ENCODE data around the gene RNF144A.
A peak's percentile ranks its signal among the peaks of the same experiment; 100 is the strongest.

The RNF144A gene

DNA sequence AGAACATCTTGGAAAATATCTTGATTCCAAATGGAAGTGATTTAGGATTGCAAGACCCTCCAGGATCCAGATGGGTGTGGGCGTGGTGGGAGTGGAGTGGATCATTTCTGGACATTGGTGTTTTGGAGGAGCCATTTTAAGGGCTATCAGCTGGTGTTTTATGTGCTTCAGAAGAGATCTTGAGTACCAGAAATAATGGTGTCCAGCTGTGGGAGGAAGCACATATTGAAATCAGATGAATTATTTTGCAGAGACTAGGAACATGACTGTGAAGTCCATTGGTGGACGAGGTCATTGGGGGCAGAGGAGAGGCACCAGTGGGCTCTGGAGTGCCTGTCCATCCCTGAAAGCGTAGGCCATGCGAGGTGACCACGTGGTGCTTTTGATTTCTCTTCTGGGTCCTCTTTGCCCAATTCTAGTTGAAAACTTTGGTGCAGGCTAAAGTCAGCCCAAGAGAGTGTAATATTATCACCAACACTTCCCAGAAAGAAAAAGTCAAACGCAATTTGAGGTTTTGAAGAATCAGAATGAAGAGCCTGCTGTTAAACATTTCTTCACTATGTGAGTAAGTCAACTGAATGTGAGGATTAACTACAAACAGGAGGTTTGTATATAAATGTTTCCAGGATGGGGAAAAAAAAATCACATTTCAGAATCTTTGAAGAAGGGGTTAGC is 31.6 kb downstream of the RNF144A start:
- DNase-seq: no peak

GRCh38 chr2:6951046-6951445 is 33.8 kb downstream of the RNF144A start:
- DNase-seq: no peak

- DNase-seq: no peak
Measured at GRCh38 chr2:6952101-6952500, 34.9 kb downstream of the RNF144A start.

- DNase-seq: no peak
Measured at GRCh38 chr2:6954586-6954985, 37.4 kb downstream of the RNF144A start.

DNA sequence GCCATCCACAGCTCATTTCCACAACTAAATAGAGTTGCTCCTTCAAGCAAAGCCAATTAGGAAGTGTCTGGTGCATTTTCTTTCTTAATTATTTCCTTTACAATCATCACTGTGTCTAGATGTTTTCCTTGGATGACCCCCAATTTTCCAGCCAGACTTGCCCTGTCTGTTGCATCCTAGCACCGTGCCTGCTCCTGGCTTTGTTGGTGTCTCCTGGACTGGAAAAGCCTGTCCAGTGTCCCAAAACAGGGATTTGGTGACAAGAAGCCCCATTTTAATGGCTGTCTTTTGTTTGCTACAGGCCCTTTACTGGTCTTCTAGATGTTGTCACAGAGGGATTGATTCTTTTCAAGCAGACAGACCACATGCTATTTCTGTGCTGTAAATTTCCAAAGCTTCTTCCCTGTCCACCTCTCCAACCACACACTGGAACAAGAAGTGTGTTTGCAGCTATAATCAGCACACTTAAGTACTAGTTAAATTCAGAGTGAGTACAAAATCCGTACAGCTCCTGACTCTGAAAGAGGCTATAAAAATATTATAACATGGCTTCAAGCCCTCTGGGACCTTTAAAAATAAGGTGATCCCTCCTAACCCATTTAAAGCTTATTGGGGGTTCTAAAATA is 38.4 kb downstream of the RNF144A start:
- no peak for DNase-seq

- DNase-seq: no peak
Measured at GRCh38 chr2:6956566-6956965, 39.4 kb downstream of the RNF144A start.

DNA sequence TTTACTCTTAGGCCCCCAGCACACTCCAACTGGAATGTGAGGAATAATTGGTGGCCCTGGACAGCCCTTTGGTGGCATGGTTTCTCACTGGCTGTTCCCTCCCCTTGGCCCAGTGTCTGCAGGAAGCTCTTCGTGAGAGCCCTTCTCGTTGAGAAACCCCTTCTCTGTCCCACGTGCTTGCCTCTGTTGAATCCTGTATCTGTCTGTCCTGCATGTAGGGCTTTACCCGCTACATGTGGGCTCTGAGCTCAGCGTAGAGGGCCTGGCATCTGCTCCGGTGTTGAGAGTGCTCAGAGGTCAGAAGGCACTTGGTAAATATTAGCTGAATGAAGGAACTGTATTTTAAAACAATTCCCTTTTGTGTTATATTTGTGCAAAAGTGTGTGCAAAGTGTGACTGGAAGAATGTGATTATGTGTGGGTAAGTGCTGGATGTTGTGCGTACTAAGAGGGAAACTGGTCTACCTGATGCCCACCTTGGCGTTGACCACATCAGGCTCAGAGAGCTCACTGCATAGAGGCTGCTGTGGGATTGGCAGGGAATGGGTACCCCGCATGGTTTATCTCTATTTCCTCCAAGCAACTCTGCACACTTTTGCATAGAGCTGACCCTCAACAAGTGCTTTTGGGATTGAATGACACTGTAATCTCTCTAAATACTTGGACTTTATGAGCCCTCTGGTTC is 40.0 kb downstream of the RNF144A start:
- no peak for DNase-seq

DNA sequence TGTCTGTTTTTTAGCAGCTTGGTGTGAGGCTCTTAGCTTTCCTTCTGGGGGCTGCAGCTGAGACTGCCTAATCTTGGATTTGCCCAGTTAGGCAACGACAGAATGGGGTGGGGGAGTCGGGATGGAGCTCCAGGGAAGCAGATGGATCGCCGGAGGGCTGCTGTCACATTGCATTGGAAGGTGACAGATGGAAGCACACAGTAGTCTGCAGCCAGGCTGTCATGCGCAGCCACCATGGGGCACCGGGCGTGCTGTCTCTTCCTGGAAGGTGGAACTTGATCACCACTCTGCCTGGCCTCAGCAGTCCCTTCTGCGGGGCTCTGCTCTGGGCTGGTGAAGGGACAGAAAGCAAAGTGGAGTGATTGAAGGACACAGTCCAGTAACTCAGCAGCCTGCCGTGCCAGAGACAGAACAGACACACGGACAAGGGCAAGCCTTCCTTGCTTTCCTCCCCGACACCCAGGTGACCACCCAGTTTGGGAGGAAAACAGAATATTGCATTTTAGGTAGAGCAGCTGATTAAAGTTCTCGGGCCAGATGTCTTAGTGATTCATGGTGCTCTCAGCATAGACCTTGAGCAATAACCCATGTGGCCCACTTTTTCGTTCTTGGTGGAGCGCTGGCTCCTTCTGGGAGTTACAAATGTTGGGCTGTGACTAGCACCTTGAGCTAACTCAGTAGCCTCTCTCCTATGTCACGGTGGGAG is 40.9 kb downstream of the RNF144A start:
- peak in 1 of 2 experiments; percentile 56 for DNase-seq

DNA sequence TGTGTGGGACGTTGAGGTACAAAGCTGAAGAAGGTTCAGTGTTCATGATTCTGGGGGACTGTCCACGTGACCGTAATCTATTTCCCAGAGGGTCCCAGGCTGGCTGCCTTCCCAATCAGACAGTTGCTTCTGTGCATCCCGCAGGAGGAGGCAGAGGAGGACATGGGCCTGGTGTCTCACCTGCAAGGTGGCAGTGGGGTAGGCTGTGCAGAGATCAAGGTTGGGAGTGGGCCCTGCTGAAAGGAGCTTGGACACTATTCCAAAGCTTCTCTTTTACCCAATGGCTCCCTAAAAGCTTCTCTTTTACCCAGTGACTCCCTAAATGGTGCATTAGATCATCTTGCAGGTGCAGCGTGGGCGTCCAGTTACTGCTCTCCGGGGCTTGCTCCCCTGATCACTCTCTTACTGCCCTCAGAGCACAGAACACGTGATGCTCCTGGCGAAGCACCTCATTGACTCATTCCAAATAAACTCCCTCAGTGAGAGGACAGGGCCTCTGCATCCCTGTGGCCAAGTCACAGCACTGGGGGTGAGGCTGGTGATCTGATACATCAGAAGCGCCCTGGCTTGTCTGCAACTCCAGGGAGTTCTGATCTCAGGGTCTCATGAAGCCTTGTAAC is 41.5 kb downstream of the RNF144A start:
- DNase-seq: no peak

DNA sequence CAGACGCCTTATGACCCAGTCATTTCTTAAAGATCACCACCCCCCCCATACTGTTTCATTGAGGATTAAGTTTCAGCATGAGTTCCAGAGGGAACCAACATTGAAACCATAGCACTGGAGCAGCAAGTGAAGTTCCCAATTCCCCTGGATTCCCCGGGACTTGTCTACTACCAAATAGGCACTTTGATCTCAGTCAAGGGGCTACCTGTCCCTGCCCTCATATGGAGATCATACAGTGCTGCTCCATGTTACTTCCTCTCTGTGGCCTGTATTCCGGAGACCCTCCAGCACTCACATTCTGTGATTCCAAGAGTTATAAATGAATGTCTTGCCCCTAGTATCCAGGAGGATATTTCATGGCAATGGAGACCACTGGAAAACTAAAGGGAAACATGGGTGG is 42.5 kb downstream of the RNF144A start:
- DNase-seq: no peak

DNA sequence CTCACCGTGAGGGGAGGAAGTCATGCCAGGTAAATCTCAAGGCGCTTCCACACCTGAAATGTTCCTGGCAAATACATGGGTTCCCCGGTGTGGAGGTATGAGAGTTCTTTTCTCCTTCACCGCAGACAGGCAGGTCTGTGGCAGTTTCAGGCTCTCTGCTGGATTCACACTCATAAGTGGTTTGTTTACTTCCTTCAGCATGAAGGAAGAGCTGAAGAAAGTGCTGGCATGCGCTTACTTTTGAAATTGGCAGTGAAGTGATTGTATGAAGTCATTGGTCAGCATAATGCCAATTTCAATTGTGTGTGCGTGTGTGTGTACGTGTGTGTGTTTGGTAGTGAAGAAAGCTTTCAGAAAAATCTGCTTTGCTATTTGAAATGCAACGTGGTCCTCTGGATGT is 43.4 kb downstream of the RNF144A start:
- DNase-seq: peak; percentile 81 to 82

- DNase-seq: no peak
Measured at GRCh38 chr2:6963727-6964126, 46.5 kb downstream of the RNF144A start.

- DNase-seq: no peak
Measured at GRCh38 chr2:6965071-6965795, 48.0 kb downstream of the RNF144A start.

GRCh38 chr2:6966446-6966940 is 49.3 kb downstream of the RNF144A start:
- DNase-seq: no peak

DNA sequence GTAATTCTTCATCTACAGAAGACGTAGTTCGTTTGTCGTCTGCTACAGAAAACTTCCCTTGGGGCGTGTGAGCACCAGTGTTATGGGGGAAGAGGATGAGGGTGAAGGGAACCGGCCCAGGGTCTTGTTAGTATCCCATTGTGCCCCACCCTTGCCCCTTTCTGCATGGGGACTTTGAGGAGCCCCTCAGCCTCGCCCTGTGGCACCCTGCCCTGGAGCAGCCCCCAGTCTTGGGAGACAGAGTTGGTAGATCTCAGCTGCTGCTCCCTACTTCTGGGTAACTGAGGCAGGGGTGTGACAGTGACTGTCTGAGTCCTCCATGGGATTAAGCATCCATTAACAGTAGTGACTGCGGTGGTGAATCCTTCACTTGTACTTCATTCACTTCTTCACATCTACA is 50.1 kb downstream of the RNF144A start:
- no peak for DNase-seq

DNA sequence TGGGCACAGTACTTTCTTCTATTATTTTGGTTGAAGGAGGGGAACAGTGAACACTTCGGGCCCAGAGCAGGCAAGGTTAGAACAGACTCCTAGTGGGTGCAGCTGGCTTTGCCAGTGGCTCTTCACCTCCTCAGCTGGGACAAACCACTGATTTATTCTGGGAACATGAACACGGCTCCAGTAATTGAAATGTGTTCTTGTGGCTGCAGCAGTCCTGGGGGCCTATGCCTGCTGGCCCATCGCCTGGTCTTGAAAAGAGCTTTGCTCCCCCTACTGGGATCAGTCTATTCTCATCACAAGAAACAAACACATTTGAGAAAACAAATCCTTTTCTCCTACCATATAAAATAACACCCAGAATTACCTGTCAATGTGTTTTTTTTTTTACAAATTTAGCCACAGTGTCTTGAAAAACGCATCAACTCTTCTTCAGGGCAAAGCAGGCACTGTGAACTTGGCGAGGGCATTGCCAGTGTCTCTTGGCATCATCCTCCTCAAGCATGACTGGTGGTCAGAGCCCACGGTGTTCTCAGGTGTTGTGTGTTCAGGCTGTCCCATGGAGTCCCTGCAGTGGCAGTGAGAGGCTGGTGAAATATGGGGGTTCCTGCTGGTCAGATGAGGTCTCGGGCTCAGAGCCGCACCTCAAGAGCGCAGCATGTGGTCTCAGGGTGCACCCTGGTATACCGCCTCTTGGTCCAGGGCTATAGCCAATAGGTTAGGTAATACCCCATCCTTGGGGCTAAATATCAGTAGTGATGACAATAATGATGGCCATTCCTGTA is 51.3 kb downstream of the RNF144A start:
- DNase-seq: peak in 1 of 2 experiments; percentile 59

- no peak for DNase-seq
Measured at GRCh38 chr2:6970551-6970950, 53.3 kb downstream of the RNF144A start.

- DNase-seq: no peak
Measured at GRCh38 chr2:6970976-6971480, 53.8 kb downstream of the RNF144A start.

GRCh38 chr2:6971502-6971901 is 54.3 kb downstream of the RNF144A start:
- no peak for DNase-seq

GRCh38 chr2:6972067-6972710 is 55.0 kb downstream of the RNF144A start:
- no peak for DNase-seq

Data from NCI-H446 (cell line).